HG03520 (cell line): ENCODE results near the gene ZNF341.

Source experiments
- ATAC-seq: cut with Tn5 transposase; IDR thresholded peaks from one replicate; pipeline ENCODE4 v1.9.1; 2021; ENCODE audit warnings: mild to moderate bottlenecking, moderate library complexity; ENCODE audit not compliant: unreplicated experiment

ZNF341 gene

GRCh38 chr20:33821270-33821836, 89.6 kb downstream of the ZNF341 start:
- no peak for ATAC-seq

- ATAC-seq = no peak
These were observed 90.6 kb downstream of the ZNF341 start for GRCh38 chr20:33822423-33822822.

- ATAC-seq = no peak
These were observed 91.2 kb downstream of the ZNF341 start for GRCh38 chr20:33822991-33823390.

- no peak for ATAC-seq
These were observed 93.1 kb downstream of the ZNF341 start for GRCh38 chr20:33824852-33825251.

GRCh38 chr20:33825340-33826269, 93.8 kb downstream of the ZNF341 start:
- ATAC-seq = no peak

GRCh38 chr20:33826270-33826897, 94.6 kb downstream of the ZNF341 start:
- ATAC-seq = no peak

GRCh38 chr20:33827109-33827508, 95.3 kb downstream of the ZNF341 start:
- no peak for ATAC-seq

- ATAC-seq = no peak
These were observed 96.0 kb downstream of the ZNF341 start for GRCh38 chr20:33827634-33828325.

- ATAC-seq = no peak
These were observed 96.6 kb downstream of the ZNF341 start for GRCh38 chr20:33828326-33828844.

- ATAC-seq = no peak
These were observed 97.3 kb downstream of the ZNF341 start for GRCh38 chr20:33828967-33829560.

GRCh38 chr20:33829636-33830035, 97.8 kb downstream of the ZNF341 start:
- no peak for ATAC-seq

GRCh38 chr20:33830371-33830770, 98.6 kb downstream of the ZNF341 start:
- ATAC-seq = no peak

GRCh38 chr20:33832103-33832804, 100.5 kb downstream of the ZNF341 start:
- ATAC-seq = no peak

- ATAC-seq = no peak
These were observed 101.5 kb downstream of the ZNF341 start for GRCh38 chr20:33833333-33833732.

- ATAC-seq = no peak
These were observed 103.9 kb downstream of the ZNF341 start for GRCh38 chr20:33835615-33836172.

GRCh38 chr20:33836277-33836676, 104.5 kb downstream of the ZNF341 start:
- no peak for ATAC-seq

- ATAC-seq = no peak
These were observed 105.5 kb downstream of the ZNF341 start for GRCh38 chr20:33837096-33837830.

- ATAC-seq = no peak
These were observed 106.5 kb downstream of the ZNF341 start for GRCh38 chr20:33838035-33838864.
